ENCODE data around the gene IGFBP3.

- no peak for TF ChIP-seq CTCF (conservative IDR thresholded peaks at IDR 0.05 in 1 of 2, IDR thresholded peaks at IDR 0.05 in 1 of 2; ENCODE audit: low read depth in 1 of 2, low read length in 2 of 2)
- no peak for TF ChIP-seq EZH2 (IDR thresholded peaks at IDR 0.05; ENCODE audit: low read length, missing control alignments)
Observed at GRCh38 chr7:45884136-45884535, 36.9 kb downstream of the IGFBP3 start.
